ENCODE measurements around the gene OMP. TPM values are rescaled to one million over a fixed set of nuclear protein-coding genes. Genes with fewer than 3 reads are reported as not detected.

The OMP gene
- total and polyA plus RNA-seq, 7 donors = 0.32 TPM; not detected in 6

DNA sequence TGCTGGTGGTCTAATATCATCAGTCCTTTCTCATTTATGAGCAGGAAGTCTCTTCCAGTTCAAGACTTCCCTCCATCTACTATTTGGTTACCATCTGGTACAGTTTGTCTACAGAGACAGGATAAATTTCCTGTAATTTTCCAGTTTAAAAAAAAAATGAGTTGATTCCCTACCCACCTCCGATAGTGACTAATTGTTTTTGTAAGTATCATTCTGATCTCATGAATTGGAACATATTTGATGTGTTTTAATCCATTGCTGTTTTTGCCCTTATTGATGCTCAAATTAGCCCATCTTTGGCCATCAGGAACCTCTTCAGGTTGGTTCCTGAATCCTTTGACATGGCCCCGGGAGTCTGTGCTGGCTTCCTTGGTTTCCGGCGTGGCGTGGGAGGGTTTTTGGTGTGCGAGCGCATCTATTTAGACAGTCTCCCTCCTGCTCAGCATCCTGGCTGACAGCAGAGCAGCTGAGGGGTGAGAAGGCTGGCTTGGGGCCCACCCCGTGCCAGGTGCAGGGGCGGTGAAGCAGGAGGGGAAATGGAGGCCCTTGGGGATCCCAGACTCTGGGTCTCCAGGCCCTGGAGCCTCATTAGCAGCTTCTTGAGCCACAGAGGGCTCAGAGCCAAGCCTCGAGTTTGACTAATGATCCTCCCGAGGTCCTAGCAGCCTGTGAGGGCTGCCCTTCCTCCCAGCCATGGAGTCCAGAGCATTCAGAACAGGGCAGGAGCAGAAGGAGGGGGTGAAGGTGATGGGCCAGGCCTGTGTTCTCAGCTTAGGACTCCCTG is 6.8 kb downstream of the OMP start:
- Histone ChIP-seq H3K9me3 (no peaks in the 10 kb centered on the region), H3K4me1 (no peaks in the 10 kb centered on the region), H3K27me3 (ENCODE audit: insufficient read depth in 3 of 3, low read length in 2 of 3) (no peaks in the 10 kb centered on the region), H3K27ac (no peak overlapping the region), H3K4me3 (no peak overlapping the region), H3K36me3 (ENCODE audit: insufficient read depth in 1 of 2, low read depth in 1 of 2) (no peaks in the 10 kb centered on the region)
- WGBS, 3 donors = 48 to 60% (median 55%) methylated on average over 11 of the region's 11 CpGs
- TF ChIP-seq, protein P1, sequence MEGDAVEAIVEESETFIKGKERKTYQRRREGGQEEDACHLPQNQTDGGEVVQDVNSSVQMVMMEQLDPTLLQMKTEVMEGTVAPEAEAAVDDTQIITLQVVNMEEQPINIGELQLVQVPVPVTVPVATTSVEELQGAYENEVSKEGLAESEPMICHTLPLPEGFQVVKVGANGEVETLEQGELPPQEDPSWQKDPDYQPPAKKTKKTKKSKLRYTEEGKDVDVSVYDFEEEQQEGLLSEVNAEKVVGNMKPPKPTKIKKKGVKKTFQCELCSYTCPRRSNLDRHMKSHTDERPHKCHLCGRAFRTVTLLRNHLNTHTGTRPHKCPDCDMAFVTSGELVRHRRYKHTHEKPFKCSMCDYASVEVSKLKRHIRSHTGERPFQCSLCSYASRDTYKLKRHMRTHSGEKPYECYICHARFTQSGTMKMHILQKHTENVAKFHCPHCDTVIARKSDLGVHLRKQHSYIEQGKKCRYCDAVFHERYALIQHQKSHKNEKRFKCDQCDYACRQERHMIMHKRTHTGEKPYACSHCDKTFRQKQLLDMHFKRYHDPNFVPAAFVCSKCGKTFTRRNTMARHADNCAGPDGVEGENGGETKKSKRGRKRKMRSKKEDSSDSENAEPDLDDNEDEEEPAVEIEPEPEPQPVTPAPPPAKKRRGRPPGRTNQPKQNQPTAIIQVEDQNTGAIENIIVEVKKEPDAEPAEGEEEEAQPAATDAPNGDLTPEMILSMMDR (IDR thresholded peaks at IDR 0.05) = no peak
- ATAC-seq = peak in 1 of 4 donors; percentile 21
- intact Hi-C loops (cut with DNase I) = loop anchor here in 1 of 2 donors (5.0 kb wide), 1 partner anchor 1748 kb away; no protein-coding TSS in a partner anchor
- no peak for DNase-seq

DNA sequence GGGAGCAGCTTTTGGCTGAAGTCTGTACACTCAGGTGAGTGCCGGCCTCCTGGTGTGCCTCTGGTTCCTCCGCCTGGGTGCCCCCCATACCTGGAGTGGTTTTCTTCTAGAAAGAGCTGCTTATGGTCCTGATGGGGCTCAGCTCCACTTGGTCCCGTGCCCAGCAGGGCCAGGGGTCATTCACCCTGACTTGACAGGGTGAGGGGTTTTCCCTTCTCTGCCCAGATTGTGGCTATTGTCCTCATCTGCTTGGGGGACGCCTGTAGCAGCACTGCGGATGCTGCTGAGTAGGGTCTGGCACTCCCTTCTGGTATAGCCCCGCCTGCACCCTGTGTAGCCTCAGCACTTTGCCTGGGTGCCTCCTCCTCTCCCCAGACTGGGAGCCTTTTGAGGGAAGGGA is 8.2 kb downstream of the OMP start:
- no peaks in the 10 kb centered on the region for H3K27me3 ChIP-seq (ENCODE audit: insufficient read depth in 3 of 3, low read length in 2 of 3)
- 79 to 90% (median 83%) methylated on average over 6 of the region's 6 CpGs for WGBS, 3 donors
- no peak overlapping the region for H3K4me3 ChIP-seq
- no peak overlapping the region for H3K27ac ChIP-seq
- no peaks in the 10 kb centered on the region for H3K4me1 ChIP-seq
- H3K36me3 ChIP-seq (ENCODE audit: insufficient read depth in 1 of 2, low read depth in 1 of 2) = no peaks in the 10 kb centered on the region
- H3K9me3 ChIP-seq = no peaks in the 10 kb centered on the region
- ATAC-seq (no peak), DNase-seq (peak in 1 of 2 donors; percentile 7)
- TF ChIP-seq, protein P1 (IDR thresholded peaks at IDR 0.05) = no peak
- intact Hi-C loops (cut with DNase I) = loop anchor here in 1 of 2 donors (5.0 kb wide), 1 partner anchor 1746 kb away; no protein-coding TSS in a partner anchor

DNA sequence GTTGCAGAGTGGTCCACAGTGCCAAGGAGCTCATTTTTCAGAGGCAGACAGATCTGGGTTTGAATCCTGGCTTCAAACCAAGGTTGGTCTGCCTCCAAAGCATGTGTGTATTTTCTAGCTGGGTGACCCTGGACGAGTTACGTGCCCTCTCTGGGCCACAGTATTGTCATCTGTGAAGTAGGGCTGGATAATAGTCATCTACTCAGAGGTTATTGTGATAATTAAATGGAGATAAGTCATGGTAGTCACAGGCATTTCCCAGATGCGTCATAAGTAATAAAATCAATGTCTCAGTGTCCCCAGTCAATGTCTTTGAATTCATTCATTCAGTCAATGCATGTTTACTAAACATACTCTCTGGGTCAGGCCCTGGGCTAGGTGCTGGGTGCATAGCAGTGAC is 8.6 kb downstream of the OMP start:
- 75 to 90% (median 80%) methylated on average over 3 of the region's 3 CpGs for WGBS, 3 donors
- no peak for DNase-seq

DNA sequence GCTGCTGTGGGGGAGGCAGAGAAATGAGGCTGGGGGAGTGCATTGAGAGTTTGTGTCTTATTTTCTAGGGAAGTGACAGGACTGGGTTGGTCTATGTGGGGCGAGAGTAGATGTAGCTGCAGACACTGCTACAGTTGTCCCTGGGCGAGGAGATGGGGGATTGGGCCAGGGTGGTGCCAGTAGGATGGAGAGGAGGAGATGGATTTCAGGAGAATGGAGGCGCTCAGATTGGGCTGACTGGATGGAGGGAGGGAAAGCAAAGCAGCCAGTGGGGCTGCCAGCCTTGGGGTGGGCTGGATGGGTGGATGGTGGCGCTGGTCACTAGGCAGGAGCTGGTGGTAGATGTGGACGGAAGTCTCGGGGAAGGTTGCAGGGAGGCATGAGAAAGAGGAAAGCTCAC is 9.3 kb downstream of the OMP start:
- no peak overlapping the region for H3K27ac ChIP-seq
- ATAC-seq (no peak), DNase-seq (peak in 1 of 2 donors; percentile 1)
- intact Hi-C loops (cut with DNase I) = loop anchor here in 1 of 2 donors (5.0 kb wide), 1 partner anchor 1745 kb away; no protein-coding TSS in a partner anchor
- TF ChIP-seq, protein P1 (IDR thresholded peaks at IDR 0.05) = no peak
- H3K4me1 ChIP-seq = no peaks in the 10 kb centered on the region
- no peaks in the 10 kb centered on the region for H3K9me3 ChIP-seq
- no peak overlapping the region for H3K4me3 ChIP-seq
- 95 to 99% (median 98%) methylated on average over 6 of the region's 6 CpGs for WGBS, 3 donors
- no peaks in the 10 kb centered on the region for H3K27me3 ChIP-seq (ENCODE audit: insufficient read depth in 3 of 3, low read length in 2 of 3)
- no peaks in the 10 kb centered on the region for H3K36me3 ChIP-seq (ENCODE audit: insufficient read depth in 1 of 2, low read depth in 1 of 2)

More for the DNA sequence above, 8.6 kb downstream of the OMP start:
- no peak for ATAC-seq
- H3K4me1 ChIP-seq = no peaks in the 10 kb centered on the region
- no peaks in the 10 kb centered on the region for H3K27me3 ChIP-seq (ENCODE audit: insufficient read depth in 3 of 3, low read length in 2 of 3)
- no peaks in the 10 kb centered on the region for H3K9me3 ChIP-seq
- no peak overlapping the region for H3K27ac ChIP-seq
- intact Hi-C loops (cut with DNase I) = loop anchor here in 1 of 2 donors (5.0 kb wide), 1 partner anchor 1746 kb away; no protein-coding TSS in a partner anchor
- TF ChIP-seq, protein P1 (IDR thresholded peaks at IDR 0.05) = no peak
- H3K4me3 ChIP-seq = no peak overlapping the region
- no peaks in the 10 kb centered on the region for H3K36me3 ChIP-seq (ENCODE audit: insufficient read depth in 1 of 2, low read depth in 1 of 2)

Measured in psoas muscle (tissue), 8 donors.